H1 (cell line): Measurements from ENCODE around the gene CSF1. TPM values are rescaled to one million over a fixed set of nuclear protein-coding genes. Genes with fewer than 3 reads are reported as not detected.

Experiments used
- CEBPB ChIP-seq: IDR thresholded peaks from 2 replicates; pipeline ENCODE4 v1.6.1; 2012; ENCODE audit warnings: low read depth, low read length
- E2F6 ChIP-seq: IDR thresholded peaks from 2 replicates; pipeline ENCODE4 v1.6.1; 2012; ENCODE audit warnings: inconsistent platforms
- SP4 ChIP-seq: IDR thresholded peaks from 2 replicates; pipeline ENCODE4 v1.6.1; 2012; ENCODE audit warnings: low read length, inconsistent platforms
- polyA plus RNA-seq, 7 experiments: library from polyadenylated mRNA; depleted of rRNA in 3 of 7; stranded (reverse) in 5 of 7; unstranded in 2 of 7; fragments of >200 nt in 5 of 7; fragments of 200-250 nt in 2 of 7; gene quantifications; 1 replicate in 5 of 7; 2 replicates in 1 of 7; 4 replicates in 1 of 7; pipeline versions ENCODE4 v1.2.1 to v1.2.3, GENCODE V29; 2011 to 2013; ENCODE audit warnings: missing spikeins in 2 of 7, mixed read lengths in 2 of 7
- total RNA-seq: library from RNA; stranded (reverse); fragmentation: NEBNext Ultra II Directional; extraction: Animal tissue kit (Norgen Biotek cat#: 25700); gene quantifications from 2 replicates; pipeline ENCODE4 v1.2.1, GENCODE V29; 2021

CSF1 gene
- total and polyA plus RNA-seq, 2 of the 8 experiments (the other 6 are each of a cell fraction or from before 2014, with no cell fraction given): 3.3 to 5.4 TPM

- TF ChIP-seq SP4 (no peak), E2F6 (no peak), CEBPB (no peak)
Observed at GRCh38 chr1:109889094-109889493, 21.6 kb upstream of the CSF1 start (continued).
